ENCODE results near the gene CCDC192. TPM values are rescaled to one million over a fixed set of nuclear protein-coding genes. Genes with fewer than 3 reads are reported as not detected.
A peak's percentile ranks its signal among the peaks of the same experiment; 100 is the strongest.

Gene CCDC192
- total and polyA plus RNA-seq, 2 donors (not counting 3 experiments of a cell fraction or from before 2014, with no cell fraction given) = not detected

DNA sequence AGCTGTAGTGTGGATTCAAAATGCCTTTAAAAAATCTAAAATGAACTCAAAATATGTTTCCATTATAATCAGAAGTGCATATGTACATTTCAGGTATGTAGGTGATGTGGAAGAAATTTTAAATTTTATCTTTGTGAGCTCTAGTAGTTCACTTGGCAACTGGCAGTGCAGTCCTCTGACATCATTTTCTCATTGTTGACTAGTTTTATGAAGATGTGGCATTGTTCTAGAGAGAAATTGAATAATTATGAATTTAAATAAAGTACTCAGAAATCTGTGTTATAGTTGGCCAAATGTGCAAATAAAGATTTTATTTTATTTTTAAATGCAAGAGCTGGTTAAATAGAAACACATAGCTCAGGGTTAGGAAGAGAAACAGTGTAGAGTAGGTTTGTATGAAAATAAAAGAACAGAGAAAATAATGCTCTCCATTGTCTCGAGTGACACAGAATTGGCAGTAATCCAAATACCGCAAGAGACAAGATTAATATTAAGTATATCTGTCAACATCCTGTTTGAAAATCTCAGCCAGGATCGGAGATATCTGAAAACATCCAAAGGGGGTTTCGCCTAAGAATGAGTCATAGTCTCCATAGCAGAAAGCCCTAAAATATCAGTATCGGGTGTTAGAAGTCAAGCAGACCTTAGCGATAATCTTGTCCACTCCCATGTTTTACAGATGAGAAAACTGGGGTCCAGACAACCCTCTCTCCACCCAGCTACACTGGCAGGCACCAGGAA is 189.4 kb downstream of the CCDC192 start:
- no TSS peak for BruUV-seq (replicated peaks)
- Histone ChIP-seq H3K4me2 (ENCODE audit: insufficient read depth, low read length) (peak overlapping the region; percentile 69), H3K27me3 (ENCODE audit: control insufficient read depth in 2 of 2, insufficient read depth in 2 of 2, low read length in 2 of 2) (no peaks in the 10 kb centered on the region), H3K9ac (replicated peaks; ENCODE audit: extremely low read depth, insufficient read depth, low read length) (peak overlapping the region; percentile 24), H3K79me2 (ENCODE audit: control insufficient read depth, insufficient read depth, low read length) (no peaks in the 10 kb centered on the region), H3K9me1 (replicated peaks; ENCODE audit: control insufficient read depth, extremely low read depth, insufficient read depth, low read length) (no peaks in the 10 kb centered on the region), H3K36me3 (ENCODE audit: control insufficient read depth in 2 of 2, extremely low read depth in 1 of 2, insufficient read depth in 2 of 2, low read length in 2 of 2) (no peaks in the 10 kb centered on the region), H3K9me3 (replicated peaks; ENCODE audit: control insufficient read depth, insufficient read depth, low read length) (no peaks in the 10 kb centered on the region), H3K27ac (ENCODE audit: insufficient read depth, low read depth, low read length) (peak overlapping the region; percentile 20), H4K20me1 (replicated peaks; ENCODE audit: control insufficient read depth, extremely low read depth, insufficient read depth, low read length) (no peaks in the 10 kb centered on the region), H2AFZ (ENCODE audit: low read depth, low read length) (no peak overlapping the region), H3K4me3 (replicated peaks in 1 of 3; ENCODE audit: insufficient read depth in 1 of 3, low read depth in 1 of 3, low read length in 3 of 3) (peak overlapping the region in 1 of 3 experiments; percentile 27), H3K4me1 (ENCODE audit: control insufficient read depth, extremely low read depth, insufficient read depth, low read length) (peaks cover 18% of the 10 kb centered on the region)
- dilution Hi-C loops (cut with MboI; ENCODE audit: extremely low pct_ligation_motif_present, low sequenced_read_pairs) (no loop called here), intact Hi-C loops (cut with micrococcal nuclease) (no loop called here)
- ChIA-PET POLR2A (no interaction called here), CTCF (interaction anchor here (0.6 to 1.3 kb wide), 10 partner anchors 10 to 329 kb away, joined by 3 to 5 read pairs (median 3); no protein-coding TSS in a partner anchor)
- peak; percentile 68 for DNase-seq (ENCODE audit: low read depth, low spot score)
- TF ChIP-seq GATA2 (IDR thresholded peaks at IDR 0.05; ENCODE audit: insufficient read depth, insufficient read length, low read depth, low read length) (peak; percentile 75), POLR2AphosphoS5 (IDR thresholded peaks at IDR 0.05; ENCODE audit: insufficient read depth, low read depth, low read length) (peak; percentile 16), JUN (IDR thresholded peaks at IDR 0.05; ENCODE audit: borderline replicate concordance, insufficient read depth, insufficient read length, low read depth) (peak; percentile 58), EZH2 (IDR thresholded peaks at IDR 0.05; ENCODE audit: borderline replicate concordance, low read depth, low read length, severe bottlenecking) (no peak), POLR2A (IDR thresholded peaks at IDR 0.05; ENCODE audit: low read depth, low read length) (no peak), MYC (IDR thresholded peaks at IDR 0.05; ENCODE audit: low read depth, low read length) (no peak), FOS (IDR thresholded peaks at IDR 0.05; ENCODE audit: borderline replicate concordance, insufficient read depth, low read length) (peak; percentile 84)
- TF ChIP-seq, protein P1, sequence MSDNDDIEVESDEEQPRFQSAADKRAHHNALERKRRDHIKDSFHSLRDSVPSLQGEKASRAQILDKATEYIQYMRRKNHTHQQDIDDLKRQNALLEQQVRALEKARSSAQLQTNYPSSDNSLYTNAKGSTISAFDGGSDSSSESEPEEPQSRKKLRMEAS (IDR thresholded peaks at IDR 0.05; ENCODE audit: insufficient read depth, insufficient read length) = no peak
- TF ChIP-seq, protein P2, sequence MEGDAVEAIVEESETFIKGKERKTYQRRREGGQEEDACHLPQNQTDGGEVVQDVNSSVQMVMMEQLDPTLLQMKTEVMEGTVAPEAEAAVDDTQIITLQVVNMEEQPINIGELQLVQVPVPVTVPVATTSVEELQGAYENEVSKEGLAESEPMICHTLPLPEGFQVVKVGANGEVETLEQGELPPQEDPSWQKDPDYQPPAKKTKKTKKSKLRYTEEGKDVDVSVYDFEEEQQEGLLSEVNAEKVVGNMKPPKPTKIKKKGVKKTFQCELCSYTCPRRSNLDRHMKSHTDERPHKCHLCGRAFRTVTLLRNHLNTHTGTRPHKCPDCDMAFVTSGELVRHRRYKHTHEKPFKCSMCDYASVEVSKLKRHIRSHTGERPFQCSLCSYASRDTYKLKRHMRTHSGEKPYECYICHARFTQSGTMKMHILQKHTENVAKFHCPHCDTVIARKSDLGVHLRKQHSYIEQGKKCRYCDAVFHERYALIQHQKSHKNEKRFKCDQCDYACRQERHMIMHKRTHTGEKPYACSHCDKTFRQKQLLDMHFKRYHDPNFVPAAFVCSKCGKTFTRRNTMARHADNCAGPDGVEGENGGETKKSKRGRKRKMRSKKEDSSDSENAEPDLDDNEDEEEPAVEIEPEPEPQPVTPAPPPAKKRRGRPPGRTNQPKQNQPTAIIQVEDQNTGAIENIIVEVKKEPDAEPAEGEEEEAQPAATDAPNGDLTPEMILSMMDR (IDR thresholded peaks at IDR 0.05; ENCODE audit: extremely low read depth in 1 of 2, insufficient read depth in 1 of 2, low read depth in 1 of 2, low read length in 2 of 2) = no peak
- FAIRE-seq = peak; percentile 67

Data from endothelial cell of umbilical vein (primary cell).